ENCODE results near the gene C1QTNF8.

GRCh38 chr16:1145383-1146100, 49.5 kb upstream of the C1QTNF8 start:
- TF ChIP-seq CTCF (conservative IDR thresholded peaks at IDR 0.05 in 1 of 2, IDR thresholded peaks at IDR 0.05 in 1 of 2; ENCODE audit: extremely low read depth in 1 of 2, insufficient read depth in 1 of 2, low read depth in 1 of 2, low read length in 2 of 2) (no peak), EZH2 (IDR thresholded peaks at IDR 0.05; ENCODE audit: borderline replicate concordance, low read length) (no peak)

All from mammary epithelial cell (primary cell).